Measurements from ENCODE around the gene NCR3LG1.

The NCR3LG1 gene

DNA sequence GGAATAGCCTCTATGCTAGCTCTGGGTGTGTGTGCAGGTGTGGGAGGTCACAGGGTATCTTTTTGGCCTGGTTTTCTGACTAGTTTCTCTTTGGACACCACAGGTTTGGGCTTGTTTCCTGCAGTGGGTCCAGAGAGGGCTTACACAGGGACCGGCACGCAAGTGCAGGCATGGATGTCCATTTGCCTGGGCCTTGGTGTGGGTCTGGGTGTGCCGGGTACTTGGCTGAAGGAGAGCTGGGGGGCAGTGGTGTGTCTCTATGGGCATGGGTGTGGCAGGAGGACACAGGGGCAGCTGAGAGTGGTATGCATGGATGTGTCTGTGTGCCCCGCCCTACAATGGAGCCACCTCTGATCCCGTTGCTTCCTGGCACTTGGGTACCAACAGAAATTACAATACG, 44.4 kb downstream of the NCR3LG1 start:
- TF ChIP-seq FOXP2 (optimal IDR thresholded peaks at IDR 0.05; ENCODE audit: borderline replicate concordance, extremely low read depth, extremely low read length, insufficient read depth) (no peak), SIN3A (IDR thresholded peaks at IDR 0.05; ENCODE audit: borderline replicate concordance, insufficient read depth, low read length) (no peak), POLR2AphosphoS5 (IDR thresholded peaks at IDR 0.05; ENCODE audit: low read depth, low read length) (no peak), TAF1 (IDR thresholded peaks at IDR 0.05; ENCODE audit: borderline replicate concordance, insufficient read depth, low read length) (no peak)
- TF ChIP-seq, protein P1, sequence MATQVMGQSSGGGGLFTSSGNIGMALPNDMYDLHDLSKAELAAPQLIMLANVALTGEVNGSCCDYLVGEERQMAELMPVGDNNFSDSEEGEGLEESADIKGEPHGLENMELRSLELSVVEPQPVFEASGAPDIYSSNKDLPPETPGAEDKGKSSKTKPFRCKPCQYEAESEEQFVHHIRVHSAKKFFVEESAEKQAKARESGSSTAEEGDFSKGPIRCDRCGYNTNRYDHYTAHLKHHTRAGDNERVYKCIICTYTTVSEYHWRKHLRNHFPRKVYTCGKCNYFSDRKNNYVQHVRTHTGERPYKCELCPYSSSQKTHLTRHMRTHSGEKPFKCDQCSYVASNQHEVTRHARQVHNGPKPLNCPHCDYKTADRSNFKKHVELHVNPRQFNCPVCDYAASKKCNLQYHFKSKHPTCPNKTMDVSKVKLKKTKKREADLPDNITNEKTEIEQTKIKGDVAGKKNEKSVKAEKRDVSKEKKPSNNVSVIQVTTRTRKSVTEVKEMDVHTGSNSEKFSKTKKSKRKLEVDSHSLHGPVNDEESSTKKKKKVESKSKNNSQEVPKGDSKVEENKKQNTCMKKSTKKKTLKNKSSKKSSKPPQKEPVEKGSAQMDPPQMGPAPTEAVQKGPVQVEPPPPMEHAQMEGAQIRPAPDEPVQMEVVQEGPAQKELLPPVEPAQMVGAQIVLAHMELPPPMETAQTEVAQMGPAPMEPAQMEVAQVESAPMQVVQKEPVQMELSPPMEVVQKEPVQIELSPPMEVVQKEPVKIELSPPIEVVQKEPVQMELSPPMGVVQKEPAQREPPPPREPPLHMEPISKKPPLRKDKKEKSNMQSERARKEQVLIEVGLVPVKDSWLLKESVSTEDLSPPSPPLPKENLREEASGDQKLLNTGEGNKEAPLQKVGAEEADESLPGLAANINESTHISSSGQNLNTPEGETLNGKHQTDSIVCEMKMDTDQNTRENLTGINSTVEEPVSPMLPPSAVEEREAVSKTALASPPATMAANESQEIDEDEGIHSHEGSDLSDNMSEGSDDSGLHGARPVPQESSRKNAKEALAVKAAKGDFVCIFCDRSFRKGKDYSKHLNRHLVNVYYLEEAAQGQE (IDR thresholded peaks at IDR 0.05; ENCODE audit: insufficient read depth in 1 of 2, low read depth in 2 of 2, low read length in 2 of 2): no peak

DNA sequence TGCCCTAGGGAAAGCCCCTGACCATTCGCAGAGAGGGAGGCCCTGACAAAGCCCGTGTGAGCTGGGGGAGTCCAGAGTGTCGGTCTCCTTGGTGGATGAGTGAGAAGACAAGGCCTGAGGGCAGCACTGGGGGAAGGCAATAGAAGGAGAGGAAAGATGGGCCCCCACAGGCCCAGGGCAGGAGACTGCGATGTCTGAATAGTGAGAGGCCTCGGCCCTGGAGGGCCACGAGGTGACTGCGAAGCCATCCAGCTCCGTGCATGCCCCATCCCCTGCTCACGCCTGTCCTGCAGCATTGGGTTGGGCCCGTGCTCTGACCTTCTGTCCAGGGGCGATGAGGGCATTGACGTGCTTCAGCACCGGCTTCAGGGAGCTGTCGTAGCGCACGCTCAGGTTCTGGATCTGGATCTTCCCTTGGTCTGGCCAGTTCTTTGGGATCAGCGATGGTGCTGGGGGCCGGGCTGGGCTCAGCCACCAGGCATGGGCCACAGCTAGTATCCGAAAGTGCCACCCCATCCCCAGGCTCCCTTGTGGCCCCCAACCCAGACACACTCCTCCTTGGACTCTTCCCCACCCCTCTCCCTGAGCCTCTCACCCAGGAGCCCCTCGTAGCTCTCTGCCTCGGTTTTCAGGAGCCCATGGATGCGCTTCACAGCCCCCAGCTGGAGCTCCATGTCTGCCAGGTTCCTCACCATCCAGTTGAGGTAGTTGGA, 45.2 kb downstream of the NCR3LG1 start:
- no peak for TF ChIP-seq SIN3A (IDR thresholded peaks at IDR 0.05; ENCODE audit: borderline replicate concordance, insufficient read depth, low read length)
- TF ChIP-seq, protein P1 (IDR thresholded peaks at IDR 0.05; ENCODE audit: insufficient read depth in 1 of 2, low read depth in 2 of 2, low read length in 2 of 2): no peak

DNA sequence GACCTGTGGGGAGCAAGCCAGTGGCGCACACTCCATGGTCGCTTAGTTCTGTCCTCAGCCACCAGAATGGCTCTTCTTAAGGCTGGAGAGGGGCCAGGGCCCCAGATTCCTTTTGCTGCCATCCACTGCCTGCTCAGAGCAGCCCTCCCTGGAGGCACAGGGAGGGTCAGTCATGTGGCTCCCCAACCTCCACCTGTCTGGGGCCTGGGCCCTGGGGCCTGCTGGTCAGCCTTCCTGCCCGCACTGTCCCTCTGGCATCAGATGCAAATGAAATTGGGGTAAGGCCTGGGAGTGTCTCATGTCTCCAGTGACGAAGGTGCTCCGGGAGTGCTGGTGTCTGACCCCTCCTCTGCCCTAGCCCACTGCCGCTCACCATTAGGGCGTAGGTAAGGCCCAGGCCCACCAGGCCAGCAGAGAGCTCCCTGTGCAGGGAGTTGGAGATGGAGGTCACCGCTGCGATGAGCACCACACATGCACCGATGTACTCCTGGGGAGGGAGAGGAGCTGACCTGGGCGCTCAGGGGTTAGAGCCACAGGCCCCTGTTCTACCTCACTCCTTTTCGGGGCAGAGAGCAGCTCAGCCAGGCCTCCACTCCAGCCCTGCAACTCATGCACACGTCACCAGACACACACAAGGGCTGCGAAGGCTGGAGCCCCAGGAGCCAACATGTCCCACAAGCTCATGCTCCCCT, 45.9 kb downstream of the NCR3LG1 start:
- TF ChIP-seq, protein P1 (IDR thresholded peaks at IDR 0.05; ENCODE audit: insufficient read depth in 1 of 2, low read depth in 2 of 2, low read length in 2 of 2): no peak
- TF ChIP-seq POLR2AphosphoS5 (IDR thresholded peaks at IDR 0.05; ENCODE audit: low read depth, low read length) (no peak), TAF1 (IDR thresholded peaks at IDR 0.05; ENCODE audit: borderline replicate concordance, insufficient read depth, low read length) (no peak), SIN3A (IDR thresholded peaks at IDR 0.05; ENCODE audit: borderline replicate concordance, insufficient read depth, low read length) (no peak), FOXP2 (optimal IDR thresholded peaks at IDR 0.05; ENCODE audit: borderline replicate concordance, extremely low read depth, extremely low read length, insufficient read depth) (no peak)

DNA sequence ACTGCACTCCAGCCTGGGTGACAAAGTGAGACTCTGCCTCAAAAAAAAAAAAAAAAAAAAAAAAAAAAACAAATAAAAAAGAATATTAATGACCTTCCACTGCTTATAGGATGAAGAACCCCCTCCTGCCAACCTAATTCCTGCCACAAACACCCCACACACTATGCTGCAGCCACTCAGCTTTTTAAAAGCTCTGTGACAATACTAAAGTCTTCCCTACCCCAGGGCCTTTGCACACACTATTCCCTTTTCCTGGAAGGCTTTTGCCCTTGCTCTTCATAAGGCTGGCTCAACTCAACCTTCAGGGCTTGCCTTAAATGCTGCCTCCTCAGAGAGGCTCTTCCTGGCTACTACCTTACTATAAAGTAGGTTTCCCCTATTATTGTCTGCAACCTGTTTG, 47.6 kb downstream of the NCR3LG1 start:
- TF ChIP-seq FOXP2 (optimal IDR thresholded peaks at IDR 0.05; ENCODE audit: borderline replicate concordance, extremely low read depth, extremely low read length, insufficient read depth): no peak
- no peak for TF ChIP-seq SIN3A (IDR thresholded peaks at IDR 0.05; ENCODE audit: borderline replicate concordance, insufficient read depth, low read length)
- no peak for TF ChIP-seq TAF1 (IDR thresholded peaks at IDR 0.05; ENCODE audit: borderline replicate concordance, insufficient read depth, low read length)
- TF ChIP-seq POLR2AphosphoS5 (IDR thresholded peaks at IDR 0.05; ENCODE audit: low read depth, low read length): no peak
- TF ChIP-seq, protein P1 (IDR thresholded peaks at IDR 0.05; ENCODE audit: insufficient read depth in 1 of 2, low read depth in 2 of 2, low read length in 2 of 2): no peak
